MCF 10A (cell line): ENCODE measurements around the gene THADA. TPM values are rescaled to one million over a fixed set of nuclear protein-coding genes. Genes with fewer than 3 reads are reported as not detected.
A peak's percentile ranks its signal among the peaks of the same experiment; 100 is the strongest.

Experiments used
- BruUV-seq: library from RNA; stranded (reverse); fragments of 400-500 nt; replicated peaks from 2 replicates; lab custom pipeline; 2021; lab: Mats Ljungman, UMichigan
- CTCF ChIA-PET: fragments of 300-600 bp; sonication (Branson Sonifier 250); formaldehyde crosslinking; extraction: SDS; loops from one replicate; lab custom pipeline; 2021; ENCODE audit warnings: antibody characterized with exemption, inconsistent platforms; lab: Yijun Ruan, JAX
- POLR2A ChIA-PET: fragments of 300-600, 350-650 bp; sonication (Branson Sonifier 250); formaldehyde crosslinking; extraction: SDS; loops from one replicate; lab custom pipeline; 2020; ENCODE audit warnings: antibody characterized with exemption, inconsistent platforms; lab: Yijun Ruan, JAX
- DNase-seq: peaks from one replicate; pipeline ENCODE4 v3.0.0-alpha.2; 2018; ENCODE audit not compliant: unreplicated experiment
- H3K27ac Mint-ChIP-seq: one replicate; pipeline ENCODE4 v1.8.0; 2022; ENCODE audit warnings: mild to moderate bottlenecking, low read depth, mixed read lengths; ENCODE audit not compliant: unreplicated experiment
- H3K27me3 Mint-ChIP-seq: one replicate; pipeline ENCODE4 v1.8.0; 2022; ENCODE audit warnings: mixed read lengths; ENCODE audit not compliant: insufficient read depth, unreplicated experiment
- H3K36me3 Mint-ChIP-seq: one replicate; pipeline ENCODE4 v1.8.0; 2022; ENCODE audit warnings: mild to moderate bottlenecking, moderate library complexity, mixed read lengths; ENCODE audit not compliant: insufficient read depth, unreplicated experiment
- H3K4me1 Mint-ChIP-seq: one replicate; pipeline ENCODE4 v1.8.0; 2022; ENCODE audit warnings: mixed read lengths; ENCODE audit not compliant: insufficient read depth, unreplicated experiment
- H3K4me3 Mint-ChIP-seq: one replicate; pipeline ENCODE4 v1.8.0; 2022; ENCODE audit warnings: mild to moderate bottlenecking, moderate library complexity, mixed read lengths; ENCODE audit not compliant: unreplicated experiment
- H3K9me3 Mint-ChIP-seq: one replicate; pipeline ENCODE4 v1.8.0; 2022; ENCODE audit warnings: mixed read lengths; ENCODE audit not compliant: unreplicated experiment
- intact Hi-C: fragments of 100-400 bp; cut with micrococcal nuclease; formaldehyde crosslinking; loops from 2 replicates; pipeline ENCODE4 v1.14.1; 2022
- total RNA-seq: library from RNA; stranded (reverse); gene quantifications from 2 replicates; pipeline ENCODE4 v1.2.3, GENCODE V29; 2022
- TF ChIP-seq, protein P1 (sequence below): fragments of 200-600 bp; IDR thresholded peaks from one replicate; pipeline ENCODE4 v1.8.0; 2022; ENCODE audit warnings: antibody characterized with exemption, mild to moderate bottlenecking; ENCODE audit not compliant: unreplicated experiment

Gene THADA
- total RNA-seq, 1 experiment from 2014 or later = 49.8 TPM

DNA sequence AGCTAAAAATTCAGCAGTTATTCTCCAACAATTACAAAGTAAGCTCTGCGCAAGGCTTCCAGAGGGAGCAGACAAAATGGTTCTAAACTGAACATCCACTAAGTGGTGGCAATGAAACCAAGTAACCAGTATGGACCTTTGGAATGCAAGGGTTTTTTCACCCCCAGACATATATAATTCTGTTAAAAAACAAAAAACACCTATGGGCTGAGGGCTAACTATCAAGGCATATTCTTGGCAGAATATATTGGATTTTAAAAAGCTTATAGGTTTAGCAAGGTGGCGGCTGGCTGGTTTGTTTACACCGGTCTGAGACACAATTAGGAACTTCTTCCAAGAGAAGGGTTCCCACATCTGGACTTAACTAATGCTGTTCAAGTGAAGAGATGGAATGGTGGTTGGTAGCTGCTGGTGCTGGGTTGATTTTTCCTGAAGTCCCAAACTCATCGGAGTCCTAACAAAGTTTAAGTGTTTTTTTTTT, 372.3 kb downstream of the THADA start:
- H3K9me3 Mint-ChIP-seq = no peaks in the 10 kb centered on the region
- peaks cover 21% of the 10 kb centered on the region for H3K4me1 Mint-ChIP-seq
- intact Hi-C loops = loop anchor here (2.0 to 5.0 kb wide), 3 partner anchors 43 to 199 kb away; no protein-coding TSS in a partner anchor
- BruUV-seq = no TSS peak
- ChIA-PET POLR2A (interaction anchor here (0.6 to 13.3 kb wide), 27 partner anchors 45 to 364 kb away, joined by 3 to 329 read pairs (median 5); no protein-coding TSS in a partner anchor), CTCF (interaction anchor here (0.5 to 6.1 kb wide), 13 partner anchors 43 to 1286 kb away, joined by 3 to 59 read pairs (median 4); no protein-coding TSS in a partner anchor)
- TF ChIP-seq, protein P1, sequence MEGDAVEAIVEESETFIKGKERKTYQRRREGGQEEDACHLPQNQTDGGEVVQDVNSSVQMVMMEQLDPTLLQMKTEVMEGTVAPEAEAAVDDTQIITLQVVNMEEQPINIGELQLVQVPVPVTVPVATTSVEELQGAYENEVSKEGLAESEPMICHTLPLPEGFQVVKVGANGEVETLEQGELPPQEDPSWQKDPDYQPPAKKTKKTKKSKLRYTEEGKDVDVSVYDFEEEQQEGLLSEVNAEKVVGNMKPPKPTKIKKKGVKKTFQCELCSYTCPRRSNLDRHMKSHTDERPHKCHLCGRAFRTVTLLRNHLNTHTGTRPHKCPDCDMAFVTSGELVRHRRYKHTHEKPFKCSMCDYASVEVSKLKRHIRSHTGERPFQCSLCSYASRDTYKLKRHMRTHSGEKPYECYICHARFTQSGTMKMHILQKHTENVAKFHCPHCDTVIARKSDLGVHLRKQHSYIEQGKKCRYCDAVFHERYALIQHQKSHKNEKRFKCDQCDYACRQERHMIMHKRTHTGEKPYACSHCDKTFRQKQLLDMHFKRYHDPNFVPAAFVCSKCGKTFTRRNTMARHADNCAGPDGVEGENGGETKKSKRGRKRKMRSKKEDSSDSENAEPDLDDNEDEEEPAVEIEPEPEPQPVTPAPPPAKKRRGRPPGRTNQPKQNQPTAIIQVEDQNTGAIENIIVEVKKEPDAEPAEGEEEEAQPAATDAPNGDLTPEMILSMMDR = no peak
- peak; percentile 36 for DNase-seq
- peaks cover 93% of the 10 kb centered on the region for H3K36me3 Mint-ChIP-seq
- peak overlapping the region; percentile 93 for H3K4me3 Mint-ChIP-seq
- no peaks in the 10 kb centered on the region for H3K27me3 Mint-ChIP-seq
- peak overlapping the region; percentile 83 for H3K27ac Mint-ChIP-seq

DNA sequence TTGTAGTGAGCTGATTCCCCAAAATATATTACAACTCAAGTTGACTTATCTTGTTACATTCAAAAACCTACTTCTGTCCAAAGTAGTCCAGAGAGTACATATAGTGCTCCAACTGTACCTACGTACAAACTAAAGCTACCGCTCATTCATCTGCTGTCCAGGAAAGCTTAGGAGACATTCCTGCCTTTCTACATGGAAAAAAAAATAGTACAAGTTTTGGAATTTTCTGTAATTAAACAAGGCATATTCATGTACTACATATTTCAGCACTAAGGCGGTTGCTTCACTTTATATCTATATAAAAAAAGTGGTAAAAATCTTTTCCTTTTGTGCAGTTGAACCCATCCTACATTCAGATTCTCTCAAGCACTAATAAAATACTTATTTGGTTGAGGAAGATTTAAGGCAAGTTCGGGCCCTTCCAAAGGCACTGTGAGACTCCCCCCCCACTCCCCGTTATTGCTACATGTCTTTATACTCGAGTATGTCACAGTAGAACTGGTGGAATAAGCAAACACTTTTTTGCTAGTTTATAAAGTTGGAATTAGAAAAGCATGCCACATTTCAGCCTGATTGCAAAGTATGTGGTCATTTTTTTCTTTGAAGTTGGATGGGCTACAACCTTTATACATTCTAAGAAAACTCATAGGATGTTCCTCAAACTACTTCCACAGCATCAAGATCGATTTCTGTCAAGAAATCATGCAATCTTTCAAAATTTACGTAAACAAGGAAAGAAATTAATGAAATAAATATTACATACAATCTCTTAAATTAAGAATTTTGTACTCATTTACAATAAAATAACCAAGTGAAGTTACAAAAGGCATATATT, 373.1 kb downstream of the THADA start:
- ChIA-PET POLR2A (interaction anchor here (0.6 to 13.3 kb wide), 43 partner anchors 21 to 363 kb away, joined by 3 to 329 read pairs (median 5); no protein-coding TSS in a partner anchor), CTCF (interaction anchor here (0.7 to 6.1 kb wide), 23 partner anchors 43 to 1285 kb away, joined by 3 to 59 read pairs (median 4); no protein-coding TSS in a partner anchor)
- Mint-ChIP-seq H3K9me3 (no peaks in the 10 kb centered on the region), H3K27ac (peak overlapping the region; percentile 83), H3K27me3 (no peaks in the 10 kb centered on the region), H3K36me3 (peaks cover 98% of the 10 kb centered on the region), H3K4me3 (peak overlapping the region; percentile 93), H3K4me1 (peaks cover 22% of the 10 kb centered on the region)
- BruUV-seq = TSS peak; percentile 50
- peak; percentile 35 for DNase-seq
- TF ChIP-seq, protein P1 = no peak
- intact Hi-C loops = loop anchor here (1.0 to 5.0 kb wide), 5 partner anchors 42 to 198 kb away; no protein-coding TSS in a partner anchor

DNA sequence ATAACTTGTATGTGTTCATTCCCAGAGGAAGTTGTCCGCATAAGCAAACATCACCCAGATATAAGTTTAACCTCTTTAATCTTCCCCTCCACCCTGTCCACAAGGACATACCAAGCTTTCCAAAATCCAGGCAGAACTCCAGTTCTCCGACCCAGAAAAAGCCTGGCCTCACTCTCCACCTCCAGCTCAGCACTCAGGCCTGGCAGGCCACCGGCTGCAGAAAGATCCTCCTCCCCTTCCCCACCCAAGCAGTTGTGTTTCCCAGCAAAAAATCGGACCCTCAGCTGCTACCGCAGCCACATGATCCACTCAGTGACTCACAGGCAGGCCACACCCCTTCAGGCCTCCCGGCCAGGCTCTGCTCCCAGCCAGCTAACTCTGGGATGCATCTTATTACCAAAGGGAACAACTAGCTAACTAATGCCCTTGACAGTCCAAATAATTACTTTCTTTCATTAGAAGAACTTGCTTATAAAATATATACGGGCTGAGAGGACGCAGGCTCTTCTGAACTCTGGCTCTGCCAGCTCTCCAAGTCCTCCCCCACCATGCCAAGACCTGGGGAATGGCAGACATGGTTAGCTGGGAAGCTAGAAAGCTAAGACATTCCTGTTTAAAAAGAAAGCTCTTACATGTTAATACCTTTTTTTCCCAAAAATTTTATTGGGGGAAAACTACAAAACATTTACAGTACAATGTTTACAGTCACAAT, 373.9 kb downstream of the THADA start:
- Mint-ChIP-seq H3K4me1 (peaks cover 22% of the 10 kb centered on the region), H3K4me3 (peak overlapping the region; percentile 93), H3K27ac (peak overlapping the region; percentile 83), H3K27me3 (no peaks in the 10 kb centered on the region), H3K9me3 (no peaks in the 10 kb centered on the region), H3K36me3 (peaks cover 98% of the 10 kb centered on the region)
- intact Hi-C loops = loop anchor here (1.0 to 5.0 kb wide), 5 partner anchors 41 to 197 kb away; no protein-coding TSS in a partner anchor
- BruUV-seq = no TSS peak
- TF ChIP-seq, protein P1 = no peak
- peak; percentile 91 for DNase-seq
- CTCF ChIA-PET = interaction anchor here (0.6 to 6.1 kb wide), 23 partner anchors 7 to 319 kb away, joined by 3 to 59 read pairs (median 4); no protein-coding TSS in a partner anchor
- POLR2A ChIA-PET = interaction anchor here (0.6 to 13.3 kb wide), 40 partner anchors 20 to 412 kb away, joined by 3 to 329 read pairs (median 4); no protein-coding TSS in a partner anchor
